Measurements from ENCODE around the gene N4BP2L1.
"Not testable (repeated sequence)": the region's sequence is repeated elsewhere in the genome, so short reads cannot be mapped to it uniquely, and the experiment has no call there.

N4BP2L1 gene

DNA sequence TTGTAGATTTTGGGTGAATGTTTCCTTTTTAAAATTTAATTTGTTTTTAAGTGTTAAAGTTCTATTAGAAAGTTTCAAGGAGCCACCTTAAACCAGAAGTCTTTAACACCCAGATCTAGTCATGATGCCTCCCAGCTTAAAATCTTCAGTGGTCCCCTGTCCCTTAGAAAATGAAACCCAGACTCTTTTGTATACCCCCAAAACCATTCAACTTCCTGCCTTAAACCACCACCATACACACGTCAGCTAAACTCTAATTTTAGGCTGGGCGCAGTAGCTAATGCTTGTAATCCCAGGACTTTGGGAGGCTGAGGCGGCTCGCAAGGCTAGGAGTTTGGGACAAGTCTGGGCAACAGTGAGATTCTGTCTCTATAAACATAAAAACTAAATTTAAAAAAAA lies 37.9 kb downstream of the N4BP2L1 start:
- DNase-seq (ENCODE audit: low spot score): no peak

DNA sequence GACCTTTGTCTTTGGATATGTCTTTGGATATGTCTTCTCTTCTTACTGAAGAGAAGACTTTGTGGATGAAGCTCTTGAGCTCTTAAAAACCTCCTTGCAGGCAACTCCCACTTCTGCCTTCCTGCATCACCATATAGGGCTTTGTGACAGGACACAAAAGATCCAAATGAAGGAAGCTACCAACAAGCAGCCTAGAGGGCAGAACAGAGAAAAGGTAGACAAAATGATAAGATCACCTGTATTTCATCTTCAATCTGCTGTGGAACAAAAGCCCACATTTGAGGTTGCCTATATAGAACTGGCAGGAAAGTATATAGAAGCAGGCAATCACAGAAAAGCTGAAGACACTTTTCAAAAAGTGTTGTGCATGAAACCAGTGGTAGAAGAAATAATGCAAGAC lies 42.5 kb downstream of the N4BP2L1 start:
- no peak for DNase-seq (ENCODE audit: low spot score)

DNA sequence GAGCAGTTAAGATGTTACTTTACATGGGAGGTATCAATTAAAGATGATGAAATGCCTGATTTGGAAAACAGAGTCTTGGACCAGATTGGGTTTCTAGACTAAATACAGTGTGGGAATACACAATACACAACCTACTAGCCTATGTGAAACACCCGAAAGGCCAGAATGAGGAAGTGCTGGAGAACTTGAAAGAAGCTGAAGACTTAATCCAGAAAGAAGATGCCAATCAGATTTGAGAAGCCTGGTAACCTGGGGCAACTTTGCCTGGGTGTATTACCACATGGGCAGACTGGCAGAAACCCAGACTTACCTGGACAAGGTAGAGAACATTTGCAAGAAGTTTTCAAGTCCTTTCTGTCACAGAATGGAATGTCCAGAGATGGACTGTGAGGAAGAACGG lies 43.2 kb downstream of the N4BP2L1 start:
- DNase-seq (ENCODE audit: low spot score): no peak

DNA sequence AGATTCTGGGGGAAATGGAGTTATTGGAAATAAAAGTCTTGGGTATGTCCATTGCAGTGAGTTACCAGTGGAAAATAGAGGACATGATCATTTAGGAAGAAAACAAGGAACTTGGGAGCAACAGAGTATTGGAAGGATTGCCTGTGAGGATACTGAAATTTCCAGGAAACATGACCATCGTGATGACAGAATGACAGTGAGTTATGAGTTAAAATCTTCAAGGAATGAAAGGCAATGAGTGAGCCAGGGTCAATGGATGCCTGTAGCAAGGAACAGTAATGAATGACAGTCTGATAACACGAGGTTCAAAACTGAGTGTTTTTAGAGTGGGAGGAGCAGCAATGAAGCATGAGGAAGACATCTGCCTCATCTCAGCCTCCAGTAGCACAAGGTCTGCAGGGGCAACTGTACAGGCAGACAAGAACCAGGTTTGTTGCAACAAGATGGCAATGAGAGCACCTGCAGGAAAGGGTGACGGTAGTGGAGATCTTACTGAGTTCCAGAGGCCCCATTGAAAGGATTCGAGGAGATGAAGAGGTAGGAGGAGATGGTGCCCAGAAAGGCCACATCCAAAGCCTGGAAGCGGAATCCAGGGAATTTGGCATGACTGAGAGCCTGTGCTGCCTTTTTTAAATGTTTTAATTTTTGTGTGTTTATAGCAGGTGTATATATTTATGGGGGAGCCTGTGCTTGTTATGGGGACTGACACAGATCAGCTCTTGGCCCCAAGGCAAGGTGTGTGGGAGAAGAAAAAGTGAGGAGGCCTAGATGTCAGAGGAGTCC lies 43.9 kb downstream of the N4BP2L1 start:
- no peak for DNase-seq (ENCODE audit: low spot score)

DNA sequence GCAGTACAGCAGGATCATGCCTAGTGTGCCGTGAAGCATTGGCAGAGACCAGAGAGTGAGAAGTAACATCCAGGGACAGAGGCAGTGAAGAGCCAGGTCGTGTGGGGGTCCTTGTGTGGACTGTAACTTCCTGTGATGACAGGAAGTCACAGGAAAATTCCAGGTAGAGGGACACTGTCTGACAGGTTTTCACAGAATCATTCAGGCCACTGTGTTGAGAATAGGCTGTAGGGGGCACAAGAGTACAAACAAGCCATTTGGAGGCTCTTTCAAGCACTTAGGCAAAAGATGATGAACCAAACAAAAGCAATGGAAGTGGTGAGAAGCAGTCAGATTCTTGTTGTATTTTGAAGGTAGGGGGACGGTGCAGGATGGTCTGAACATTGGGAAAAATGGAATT lies 46.4 kb downstream of the N4BP2L1 start:
- no peak for DNase-seq (ENCODE audit: low spot score)

DNA sequence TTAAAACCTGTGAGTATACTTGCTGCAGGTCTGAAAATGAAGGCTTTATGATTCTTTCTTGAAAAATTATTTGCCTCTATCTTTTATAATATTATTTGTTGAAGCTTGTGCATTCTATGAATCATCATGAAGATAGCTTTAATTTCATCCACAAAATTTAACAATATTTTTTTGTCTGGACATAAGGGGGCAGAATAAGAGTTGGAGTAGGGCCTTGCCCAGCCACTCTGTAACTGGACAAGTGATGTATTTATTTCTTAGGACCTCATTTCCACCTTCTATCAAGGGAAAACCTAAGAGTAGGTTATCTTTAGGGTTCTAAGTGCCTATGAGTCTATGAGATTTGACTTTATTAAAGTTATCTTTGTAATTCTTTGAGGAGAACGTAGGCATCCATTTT lies 49.9 kb downstream of the N4BP2L1 start:
- no peak for DNase-seq (ENCODE audit: low spot score)

DNA sequence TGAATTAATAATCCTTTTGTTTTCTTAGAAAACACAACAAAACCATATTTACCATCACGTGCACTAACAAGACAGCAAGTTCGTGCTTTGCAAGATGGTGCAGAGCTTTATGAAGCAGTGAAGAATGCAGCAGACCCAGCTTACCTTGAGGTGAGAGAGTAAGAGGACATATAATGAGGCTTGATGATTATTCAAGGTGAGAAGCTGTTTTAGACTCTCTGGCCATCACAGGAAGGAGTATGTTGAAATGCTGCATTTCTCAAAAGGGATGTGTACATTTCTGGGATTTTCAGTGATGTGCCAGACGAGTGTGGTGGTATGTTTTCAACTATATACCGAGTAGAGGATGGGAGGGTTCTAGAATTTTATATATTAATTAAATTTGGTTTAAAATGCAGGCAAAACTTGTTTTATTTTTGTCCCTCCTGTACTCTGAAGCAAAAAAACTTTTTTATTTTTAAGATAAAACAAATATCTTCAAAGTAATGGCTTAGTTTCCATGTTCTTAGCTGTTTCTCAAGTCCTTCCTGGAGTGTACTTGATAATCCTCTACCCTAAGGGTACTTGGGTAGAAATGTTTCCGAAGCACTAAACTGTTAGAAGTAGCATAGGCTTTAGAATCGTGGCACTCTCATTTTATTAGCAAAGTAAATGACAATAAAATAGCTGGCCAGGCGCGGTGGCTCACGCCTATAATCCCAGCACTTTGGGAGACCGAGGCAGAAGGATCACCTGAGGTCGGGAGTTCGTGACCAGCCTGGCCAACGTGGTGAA lies 51.1 kb downstream of the N4BP2L1 start:
- no peak for DNase-seq (ENCODE audit: low spot score)

DNA sequence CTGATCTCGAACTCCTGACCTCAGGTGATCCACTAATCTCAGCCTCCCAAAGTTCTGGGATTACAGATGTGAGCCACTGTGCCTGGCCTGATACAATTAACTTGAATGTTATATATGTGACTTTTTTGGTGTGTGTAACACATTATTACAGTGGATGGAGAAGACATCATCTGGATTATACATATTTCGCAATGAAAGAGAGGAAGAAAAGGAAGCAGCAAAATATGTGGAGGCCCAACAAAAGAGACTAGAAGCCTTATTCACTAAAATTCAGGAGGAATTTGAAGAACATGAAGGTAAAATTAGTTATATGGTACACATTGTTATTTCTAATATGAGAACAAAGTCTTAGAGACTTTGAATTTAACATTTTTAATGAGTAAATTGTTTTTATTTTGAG lies 57.1 kb downstream of the N4BP2L1 start:
- DNase-seq (ENCODE audit: low spot score): no peak

DNA sequence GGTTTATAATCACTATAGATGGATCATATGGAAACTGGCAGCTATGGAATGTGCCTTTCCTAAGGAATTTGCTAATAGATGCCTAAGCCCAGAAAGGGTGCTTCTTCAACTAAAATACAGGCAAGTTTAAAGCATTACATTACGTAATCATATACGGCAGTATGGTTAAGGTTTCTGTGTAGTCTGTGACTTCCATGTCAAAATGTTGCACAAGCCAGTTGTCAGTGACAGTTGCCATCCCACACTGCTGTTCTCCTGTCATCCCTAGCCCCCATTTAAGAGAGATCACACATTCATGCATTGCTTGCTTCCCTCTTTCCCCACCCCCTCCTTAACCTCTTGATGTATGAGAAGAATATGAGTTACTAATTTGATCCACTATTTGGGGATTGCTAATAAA lies 65.4 kb downstream of the N4BP2L1 start:
- no peak for DNase-seq (ENCODE audit: low spot score)

DNA sequence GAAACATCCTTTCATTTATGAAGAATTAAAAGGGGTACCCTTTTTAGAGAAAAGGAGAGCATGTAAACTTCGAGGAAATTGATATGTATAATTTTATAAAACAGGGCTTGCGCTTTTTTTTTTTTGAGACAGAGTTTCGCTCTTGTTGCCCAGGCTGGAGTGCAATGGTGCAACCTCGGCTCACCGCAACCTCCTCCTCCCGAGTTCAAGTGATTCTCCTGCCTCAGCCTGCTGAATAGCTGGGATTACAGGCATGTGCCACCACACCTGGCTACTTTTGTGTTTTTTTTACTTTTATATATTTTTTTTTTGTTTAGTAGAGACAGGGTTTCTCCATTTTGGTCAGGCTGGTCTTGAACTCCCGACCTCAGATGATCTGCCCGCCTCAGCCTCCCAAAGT lies 72.0 kb downstream of the N4BP2L1 start:
- not testable (repeated sequence) for DNase-seq (ENCODE audit: low spot score)

DNA sequence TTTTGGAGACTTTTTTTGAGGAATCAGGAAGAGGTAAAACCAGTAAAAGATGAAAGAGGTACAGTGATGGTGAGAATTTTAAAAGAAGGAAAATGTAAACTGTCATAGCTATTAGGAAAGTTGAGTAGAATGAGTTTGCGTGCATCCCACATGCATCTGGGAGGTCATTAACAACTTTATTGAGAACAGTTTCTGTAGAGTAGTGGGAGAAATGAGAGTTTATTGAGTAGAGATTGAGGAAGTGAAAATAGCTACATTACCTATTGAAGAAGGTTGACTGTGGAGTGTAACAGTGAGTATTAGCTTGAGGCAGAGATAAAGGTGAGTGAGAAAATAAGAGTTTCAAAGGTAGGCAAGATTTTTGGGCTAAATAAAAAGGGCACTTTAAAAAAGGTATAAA lies 73.9 kb downstream of the N4BP2L1 start:
- DNase-seq (ENCODE audit: low spot score): no peak

DNA sequence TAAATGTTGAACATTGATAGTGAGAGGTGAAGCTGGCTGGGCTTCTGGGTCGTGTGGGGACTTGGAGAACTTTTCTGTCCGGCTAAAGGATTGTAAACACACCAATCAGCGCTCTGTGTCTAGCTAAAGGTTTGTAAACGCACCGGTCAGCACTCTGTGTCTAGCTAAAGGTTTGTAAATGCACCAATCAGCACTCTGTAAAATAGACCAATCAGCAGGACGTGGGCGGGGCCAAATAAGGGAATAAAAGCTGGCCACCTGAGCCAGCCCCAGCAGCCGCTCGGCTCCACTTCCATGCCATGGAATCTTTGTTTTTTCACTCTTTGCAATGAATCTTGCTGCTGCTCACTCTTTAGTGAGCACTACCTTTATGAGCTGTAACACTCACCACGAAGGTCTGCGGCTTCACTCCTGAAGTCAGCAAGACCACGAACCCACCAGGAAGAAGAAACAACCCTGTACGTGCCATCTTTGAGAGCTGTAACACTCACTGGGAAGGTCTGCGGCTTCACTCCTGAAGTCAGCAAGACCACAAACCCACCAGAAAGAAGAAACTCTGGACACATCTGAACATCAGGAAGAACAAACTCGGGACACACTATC lies 77.0 kb downstream of the N4BP2L1 start:
- DNase-seq (ENCODE audit: low spot score): not testable (repeated sequence)
